Measurements from ENCODE around the gene CBFB. TPM values are rescaled to one million over a fixed set of nuclear protein-coding genes. Genes with fewer than 3 reads are reported as not detected.

CBFB gene
- total RNA-seq, 3 donors from 2014 or later, result 48.5 to 69.1 (median 52.3) TPM

DNA sequence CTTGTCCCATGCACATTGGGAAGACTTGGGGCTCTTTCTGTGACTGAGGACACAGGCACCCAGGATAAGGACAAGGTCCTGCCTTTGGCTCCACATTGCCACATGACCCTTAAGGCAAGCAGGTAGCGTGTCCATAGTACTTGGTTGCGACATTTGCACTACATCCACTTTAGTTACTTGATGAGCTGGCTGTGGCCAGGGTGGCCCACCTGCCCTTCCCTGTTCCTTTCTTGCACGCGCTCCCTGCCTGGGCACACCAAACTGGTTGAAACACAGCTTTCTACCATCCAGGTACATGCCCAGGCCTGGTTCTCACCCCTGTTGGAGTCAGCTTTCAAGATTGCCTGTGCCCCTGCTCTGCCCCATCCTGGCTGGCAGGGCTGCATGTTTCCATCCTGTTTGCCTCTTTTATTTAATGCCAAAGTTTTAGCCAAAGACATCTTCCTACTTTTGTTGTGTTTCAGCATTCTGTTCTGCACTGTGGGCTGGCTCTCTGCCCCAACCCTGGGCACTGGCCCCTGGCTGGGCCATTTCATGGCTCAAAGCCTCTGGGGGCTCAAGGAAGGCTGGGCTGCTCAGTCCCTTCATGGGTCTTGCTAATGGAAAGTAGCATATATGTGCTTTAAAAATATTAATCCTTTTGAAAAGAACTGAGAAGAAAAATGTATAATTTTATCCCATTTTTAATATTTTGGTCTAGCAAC is 118.6 kb downstream of the CBFB start:
- Histone ChIP-seq H3K36me3 (peaks cover 4% of the 10 kb centered on the region), H3K4me3 (no peak overlapping the region), H3K9me3 (no peaks in the 10 kb centered on the region), H3K4me1 (peaks cover 0 to 5% of the 10 kb centered on the region in 2 donors), H3K27me3 (no peaks in the 10 kb centered on the region), H3K27ac (no peak overlapping the region)
- intact Hi-C loops (cut with DNase I; ENCODE audit: low total_unique reads), result loop anchor here (10.0 kb wide), 2 partner anchors 153 to 183 kb away; partner anchors contain the start of gene CES3
- DNase-seq (ENCODE audit: low spot score in 2 of 2), result peak in 1 of 2 donors; percentile 30
- TF ChIP-seq CTCF (IDR thresholded peaks at IDR 0.05) (no peak), POLR2AphosphoS5 (IDR thresholded peaks at IDR 0.05) (no peak), POLR2A (IDR thresholded peaks at IDR 0.05) (no peak)

DNA sequence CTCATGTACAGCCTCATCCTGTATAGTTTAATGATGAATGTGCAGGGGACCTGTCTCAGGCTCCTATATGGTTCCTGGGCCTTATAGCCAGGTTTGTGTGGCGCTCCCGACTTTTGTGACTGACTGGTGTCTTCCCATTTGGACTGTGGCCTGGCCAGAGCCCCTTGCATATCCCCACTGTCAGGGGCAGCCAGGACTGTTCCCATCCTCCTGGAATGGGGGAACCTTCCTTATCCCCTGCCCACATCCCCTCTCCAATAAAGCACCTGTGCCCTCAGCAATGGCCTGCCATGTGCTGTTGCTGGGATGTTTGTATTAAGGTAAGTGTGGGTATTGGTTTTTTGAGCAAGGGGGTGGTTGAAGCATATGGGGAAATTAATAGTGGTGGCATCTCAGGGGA is 119.3 kb downstream of the CBFB start:
- Histone ChIP-seq H3K4me3 (no peak overlapping the region), H3K27ac (no peak overlapping the region), H3K27me3 (no peaks in the 10 kb centered on the region), H3K36me3 (peaks cover 4% of the 10 kb centered on the region), H3K9me3 (no peaks in the 10 kb centered on the region), H3K4me1 (peaks cover 0 to 5% of the 10 kb centered on the region in 2 donors)
- peak in 1 of 2 donors; percentile 9 for DNase-seq (ENCODE audit: low spot score in 2 of 2)
- intact Hi-C loops (cut with DNase I; ENCODE audit: low total_unique reads), result loop anchor here (10.0 kb wide), 2 partner anchors 153 to 183 kb away; partner anchors contain the start of gene CES3
- TF ChIP-seq CTCF (IDR thresholded peaks at IDR 0.05) (no peak), POLR2AphosphoS5 (IDR thresholded peaks at IDR 0.05) (no peak), POLR2A (IDR thresholded peaks at IDR 0.05) (no peak)

DNA sequence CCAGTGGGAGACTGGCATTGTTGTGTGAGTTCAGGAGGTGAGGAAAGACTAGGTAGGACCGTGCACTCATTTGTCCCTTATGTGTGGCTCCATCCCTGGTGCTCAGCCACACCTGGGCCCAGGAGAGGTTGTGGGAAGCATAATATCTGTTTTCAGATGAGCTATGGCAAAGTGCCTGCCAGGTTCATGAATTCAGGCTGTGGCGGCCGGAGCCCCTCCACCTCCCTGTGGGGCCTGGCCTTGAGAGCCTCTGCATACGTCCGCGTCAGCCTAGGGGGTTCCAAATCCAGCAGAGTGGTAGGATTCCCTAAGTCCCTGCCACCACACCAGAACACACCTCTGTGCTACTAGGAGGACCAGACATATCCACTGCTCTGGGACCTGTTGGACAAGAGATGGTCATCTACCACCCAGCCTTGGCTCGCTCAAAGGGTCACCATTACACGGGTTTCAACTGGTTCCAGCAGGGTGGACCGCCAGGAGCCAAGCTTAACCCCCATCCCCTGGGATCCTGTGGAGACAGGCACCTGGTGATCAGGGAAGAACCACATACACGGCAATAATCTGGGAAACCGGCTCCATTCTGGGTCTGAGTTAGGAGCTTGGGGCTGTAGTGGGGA is 119.8 kb downstream of the CBFB start:
- no peak for DNase-seq (ENCODE audit: low spot score in 2 of 2)
- Histone ChIP-seq H3K4me1 (peaks cover 0 to 5% of the 10 kb centered on the region in 2 donors), H3K27ac (no peak overlapping the region), H3K27me3 (no peaks in the 10 kb centered on the region), H3K36me3 (peaks cover 4% of the 10 kb centered on the region), H3K4me3 (no peak overlapping the region), H3K9me3 (no peaks in the 10 kb centered on the region)
- TF ChIP-seq POLR2AphosphoS5 (IDR thresholded peaks at IDR 0.05), result no peak
- intact Hi-C loops (cut with DNase I; ENCODE audit: low total_unique reads), result loop anchor here (10.0 kb wide), 2 partner anchors 154 to 184 kb away; partner anchors contain the start of gene CES3

- H3K4me1 ChIP-seq, result peaks cover 0 to 5% of the 10 kb centered on the region in 2 donors
- no peaks in the 10 kb centered on the region for H3K27me3 ChIP-seq
- peak overlapping the region in 1 of 3 donors; percentile 94 for H3K4me3 ChIP-seq
- peak overlapping the region in 1 of 2 donors; percentile 81 for H3K27ac ChIP-seq
- no peaks in the 10 kb centered on the region for H3K9me3 ChIP-seq
- TF ChIP-seq CTCF (IDR thresholded peaks at IDR 0.05), result no peak
- TF ChIP-seq POLR2AphosphoS5 (IDR thresholded peaks at IDR 0.05), result no peak
- TF ChIP-seq POLR2A (IDR thresholded peaks at IDR 0.05), result no peak
- DNase-seq (ENCODE audit: low spot score in 2 of 2), result no peak
- intact Hi-C loops (cut with DNase I; ENCODE audit: low total_unique reads), result loop anchor here (10.0 kb wide), 2 partner anchors 155 to 185 kb away; partner anchors contain the start of gene CES3
- peaks cover 3% of the 10 kb centered on the region for H3K36me3 ChIP-seq
Measured at GRCh38 chr16:67149276-67150046, 120.5 kb downstream of the CBFB start.

GRCh38 chr16:67150047-67150832 is 121.3 kb downstream of the CBFB start:
- Histone ChIP-seq H3K36me3 (no peaks in the 10 kb centered on the region), H3K4me1 (peaks cover 0 to 9% of the 10 kb centered on the region in 2 donors), H3K9me3 (no peaks in the 10 kb centered on the region), H3K27me3 (no peaks in the 10 kb centered on the region), H3K4me3 (peak overlapping the region; percentile 66 to 94 (median 69)), H3K27ac (peak overlapping the region; percentile 77 to 81)
- intact Hi-C loops (cut with DNase I; ENCODE audit: low total_unique reads), result no loop called here
- TF ChIP-seq POLR2AphosphoS5 (IDR thresholded peaks at IDR 0.05), result peak in 1 of 3 donors; percentile 7
- no peak for TF ChIP-seq CTCF (IDR thresholded peaks at IDR 0.05)
- no peak for TF ChIP-seq POLR2A (IDR thresholded peaks at IDR 0.05)
- no peak for DNase-seq (ENCODE audit: low spot score in 2 of 2)

All from breast epithelium (tissue), 4 donors.